Measurements from ENCODE around the gene SLC24A3.

GRCh38 chr20:19275630-19276071 is 63.2 kb downstream of the SLC24A3 start:
- no peak for TF ChIP-seq CTCF (IDR thresholded peaks at IDR 0.05; ENCODE audit: low read depth, low read length, poor library complexity, severe bottlenecking)
- no peak for TF ChIP-seq EZH2phosphoT487 (IDR thresholded peaks at IDR 0.05; ENCODE audit: borderline replicate concordance, low read length)

Measured in DOHH2 (cell line).